Tibial nerve (tissue), 3 donors: Measurements from ENCODE around the gene C11orf58.

Source experiments
- CTCF ChIP-seq, 5 experiments: fragments of 200-600 bp in 3 of 5; fragments of 450-650 bp in 2 of 5; sonication (generic) in 3 of 5; IDR thresholded peaks; one replicate each; pipeline ENCODE4 v1.5.1; 2016 to 2019; ENCODE audit warnings: antibody characterized with exemption in 5 of 5, mild to moderate bottlenecking in 3 of 5, moderate library complexity in 2 of 5
- POLR2A ChIP-seq, 2 donors: fragments of 450-650 bp; IDR thresholded peaks; one replicate each; pipeline ENCODE4 v1.6.1; 2017; ENCODE audit warnings: antibody characterized with exemption in 2 of 2, mild to moderate bottlenecking in 2 of 2, moderate library complexity in 2 of 2

GRCh38 chr11:16767957-16768356 is 29.5 kb downstream of the C11orf58 start:
- TF ChIP-seq CTCF (IDR thresholded peaks at IDR 0.05) (no peak), POLR2A (IDR thresholded peaks at IDR 0.05) (no peak)
